NOMO-1 treated with dmso at 0.1 percent for 144 hours (cell line): ENCODE data around the gene SREK1IP1.

Experiments used
- DNase-seq: peaks from one replicate; lab custom pipeline; 2025; ENCODE audit not compliant: unreplicated experiment; lab: John Stamatoyannopoulos, UW

Gene SREK1IP1

GRCh38 chr5:64768358-64769312 is at the start of gene SREK1IP1, which contains the start of gene CWC27:
TSS of gene SREK1IP1 (minus strand) at chr5:64768691. CDS start at chr5:64768517, 174 bp downstream.
TSS of gene CWC27 (plus strand) at chr5:64768930. CDS start at chr5:64769147, 217 bp downstream.
- peak; percentile 77 for DNase-seq

GRCh38 chr5:64818245-64818644 is 49.8 kb upstream of the SREK1IP1 start:
- DNase-seq, result no peak

DNA sequence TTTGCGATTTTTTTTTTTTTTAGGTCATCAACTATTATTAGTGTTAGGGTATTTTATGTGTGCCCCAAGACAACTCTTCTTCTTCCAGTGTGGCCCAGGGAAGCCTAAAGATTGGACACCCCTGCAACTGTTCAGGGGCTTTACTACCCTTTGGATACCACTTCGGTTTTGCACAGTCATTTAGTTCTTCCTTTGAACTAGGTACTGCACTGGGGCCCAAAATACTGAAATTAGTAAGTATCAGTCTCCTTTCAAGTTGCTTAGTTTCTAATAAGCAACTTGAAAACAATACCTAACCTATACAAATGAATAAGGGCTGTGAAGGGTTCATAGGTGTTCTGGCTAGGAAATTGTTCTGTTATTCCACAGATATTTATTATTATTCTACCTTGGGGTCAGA is 45.6 kb upstream of the SREK1IP1 start:
- DNase-seq, result no peak

- peak; percentile 20 for DNase-seq
These were observed 42.7 kb upstream of the SREK1IP1 start for GRCh38 chr5:64811050-64811640.

DNA sequence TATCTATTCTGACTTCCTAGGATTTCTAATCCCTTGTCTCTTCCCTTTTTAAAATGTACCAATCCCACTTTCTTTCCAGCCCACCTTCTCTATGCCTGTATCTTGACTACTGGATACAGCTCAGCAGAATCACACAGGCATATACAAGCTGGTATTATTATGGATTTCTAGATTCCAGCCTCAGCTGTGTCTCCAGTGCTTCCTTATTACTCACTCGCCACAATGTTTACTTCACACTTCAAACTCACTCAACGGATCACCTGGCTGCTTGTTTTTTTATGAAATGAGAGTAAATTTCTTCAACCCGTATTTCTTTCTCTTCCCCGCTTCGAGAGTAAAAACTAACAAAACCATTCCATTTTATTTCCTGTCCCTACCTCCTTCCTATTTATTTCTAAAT is 39.0 kb upstream of the SREK1IP1 start:
- no peak for DNase-seq

DNA sequence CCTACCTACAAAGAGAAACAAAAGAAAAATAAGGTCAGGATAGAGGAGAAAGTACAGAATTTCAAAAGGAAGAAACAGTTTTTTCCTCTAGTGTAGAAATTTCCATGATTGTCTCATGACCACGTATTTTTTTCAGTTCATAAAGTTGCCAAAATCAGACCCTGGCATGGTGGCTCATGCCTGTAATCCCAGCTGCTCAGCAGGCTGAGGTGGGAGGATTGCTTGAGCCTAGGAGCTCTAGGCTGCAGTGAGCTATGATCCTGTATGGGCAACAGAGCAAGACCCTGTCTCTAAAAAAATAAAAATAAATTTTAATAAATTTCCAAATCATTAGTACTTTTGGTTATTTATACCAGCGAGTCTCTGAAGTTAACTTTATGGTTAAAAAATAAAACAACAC is 38.0 kb upstream of the SREK1IP1 start:
- DNase-seq, result no peak

GRCh38 chr5:64800926-64801325 is 32.4 kb upstream of the SREK1IP1 start:
- no peak for DNase-seq

DNA sequence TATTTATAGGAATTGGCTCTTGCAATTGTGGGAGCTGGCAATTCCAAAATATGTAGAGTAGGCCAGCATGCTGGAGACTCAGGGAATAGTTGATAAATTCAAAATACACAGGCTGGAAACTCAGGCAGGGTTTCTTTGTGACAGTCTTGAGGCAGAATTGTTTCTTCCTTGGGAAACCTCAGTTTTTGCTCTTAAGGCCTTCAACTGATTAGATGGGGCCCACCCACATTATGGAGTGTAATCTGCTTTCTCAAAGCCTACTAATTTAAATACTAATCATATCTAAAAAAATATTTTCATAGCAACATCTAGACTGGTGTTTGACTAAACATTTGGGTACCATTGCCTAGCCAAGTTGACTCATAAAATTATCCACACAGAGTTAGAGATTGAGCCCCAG is 27.8 kb upstream of the SREK1IP1 start:
- DNase-seq, result no peak

DNA sequence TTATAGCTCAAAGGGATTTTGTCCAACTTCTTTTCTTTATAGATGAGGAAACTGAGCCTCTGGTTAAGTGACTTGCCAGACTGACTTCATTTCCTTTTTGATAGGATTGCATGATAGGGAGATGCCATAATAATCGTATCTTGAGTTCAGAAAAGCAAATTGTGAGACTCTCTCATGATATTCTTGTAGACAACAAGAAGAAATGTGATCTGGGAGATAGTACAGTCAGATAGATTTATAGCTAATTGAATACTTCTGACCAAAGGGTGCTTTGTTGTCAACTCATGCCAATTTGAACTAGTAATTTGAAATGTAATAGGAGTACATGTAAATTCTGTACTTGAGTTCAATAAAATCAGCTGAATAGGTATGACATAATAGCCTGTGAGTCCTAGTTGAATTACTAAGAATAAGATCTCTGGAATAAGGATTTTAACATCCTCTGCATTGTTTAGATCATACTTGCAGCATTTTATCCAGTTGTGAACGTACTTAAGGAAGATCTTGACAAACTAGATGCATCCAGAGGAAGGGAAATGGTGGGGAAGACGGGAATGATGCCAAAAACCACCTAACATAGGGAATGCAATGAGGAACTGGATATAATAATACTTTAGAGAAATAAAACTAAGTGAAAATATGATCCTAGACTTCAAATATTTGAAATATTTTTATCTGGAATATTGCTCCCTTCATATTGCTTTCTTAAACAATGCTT is 25.7 kb upstream of the SREK1IP1 start:
- no peak for DNase-seq

DNA sequence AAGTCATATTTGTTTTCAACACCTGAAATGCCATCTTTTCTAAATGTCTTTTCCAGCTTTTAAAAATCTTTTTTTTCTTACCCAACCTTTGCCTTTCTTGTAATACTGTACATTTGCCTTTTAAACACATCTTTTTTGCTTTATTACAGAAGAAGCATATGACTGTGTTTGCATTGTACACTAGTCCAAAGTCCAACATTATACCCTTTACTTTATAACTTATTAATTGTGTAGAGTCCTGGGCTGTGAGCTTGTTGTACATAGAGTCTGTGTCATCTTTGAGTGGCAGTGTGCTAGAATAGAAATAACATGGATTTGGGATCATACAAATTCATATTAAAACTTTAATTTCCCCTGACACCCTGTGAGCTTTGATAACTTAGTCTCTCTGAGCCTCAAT is 24.0 kb upstream of the SREK1IP1 start:
- DNase-seq, result no peak

DNA sequence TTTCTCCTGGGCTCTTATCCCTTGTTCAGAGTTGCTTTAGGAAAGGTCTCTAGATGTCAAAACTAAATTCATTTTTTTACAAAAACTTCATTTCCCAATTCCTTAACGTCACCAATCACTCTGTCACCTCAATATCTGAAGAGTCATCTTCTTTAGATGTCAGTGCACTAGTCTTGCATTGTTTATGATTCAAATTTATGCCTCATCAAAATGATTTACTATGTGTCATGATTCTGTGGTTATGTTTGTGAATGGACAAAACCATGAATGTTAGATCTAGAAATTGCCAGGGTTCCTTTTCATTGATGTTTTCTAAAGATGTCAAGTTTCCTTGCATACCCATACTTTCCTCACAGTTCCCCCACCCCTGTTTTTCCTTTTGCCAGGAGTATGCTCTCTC is 21.7 kb upstream of the SREK1IP1 start:
- no peak for DNase-seq

DNA sequence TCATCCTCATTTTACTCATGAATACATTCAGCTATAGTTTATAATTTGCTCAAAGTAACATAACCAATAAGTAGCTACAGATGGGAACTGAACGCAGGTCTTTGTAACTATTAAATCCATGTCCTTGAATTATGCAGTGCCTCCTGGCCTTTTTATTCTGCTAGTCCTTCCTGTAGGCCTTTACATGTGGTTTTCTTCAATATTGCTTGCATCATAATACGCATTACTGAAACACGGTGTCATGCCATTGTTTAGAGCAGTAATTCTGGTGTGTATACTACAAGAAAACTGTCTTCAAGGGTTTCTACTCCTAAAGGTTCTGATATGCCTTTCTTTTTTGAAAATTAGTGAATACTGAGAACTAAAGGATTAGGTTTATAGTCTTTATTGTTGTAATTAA is 21.0 kb upstream of the SREK1IP1 start:
- no peak for DNase-seq

DNA sequence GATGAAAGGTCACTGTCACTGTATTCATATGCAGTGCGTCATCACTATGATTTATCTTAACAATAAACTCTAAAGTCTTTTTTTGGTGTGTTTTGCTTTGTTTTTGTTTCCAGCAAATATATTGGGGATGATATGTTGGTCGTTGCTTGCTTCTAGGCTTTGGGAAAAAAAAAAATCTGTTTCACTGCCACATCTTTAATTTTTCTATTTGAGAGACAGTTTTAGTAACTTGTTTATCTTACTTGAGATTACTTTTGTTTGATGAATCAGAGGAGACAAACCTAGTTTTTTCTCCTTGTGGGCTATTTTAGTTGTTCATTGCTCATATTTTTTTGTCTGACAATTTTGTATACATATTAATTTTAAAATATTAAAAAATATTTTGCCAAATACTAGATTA is 19.7 kb upstream of the SREK1IP1 start:
- no peak for DNase-seq

- DNase-seq, result no peak
These were observed 17.9 kb upstream of the SREK1IP1 start for GRCh38 chr5:64786372-64786771.

DNA sequence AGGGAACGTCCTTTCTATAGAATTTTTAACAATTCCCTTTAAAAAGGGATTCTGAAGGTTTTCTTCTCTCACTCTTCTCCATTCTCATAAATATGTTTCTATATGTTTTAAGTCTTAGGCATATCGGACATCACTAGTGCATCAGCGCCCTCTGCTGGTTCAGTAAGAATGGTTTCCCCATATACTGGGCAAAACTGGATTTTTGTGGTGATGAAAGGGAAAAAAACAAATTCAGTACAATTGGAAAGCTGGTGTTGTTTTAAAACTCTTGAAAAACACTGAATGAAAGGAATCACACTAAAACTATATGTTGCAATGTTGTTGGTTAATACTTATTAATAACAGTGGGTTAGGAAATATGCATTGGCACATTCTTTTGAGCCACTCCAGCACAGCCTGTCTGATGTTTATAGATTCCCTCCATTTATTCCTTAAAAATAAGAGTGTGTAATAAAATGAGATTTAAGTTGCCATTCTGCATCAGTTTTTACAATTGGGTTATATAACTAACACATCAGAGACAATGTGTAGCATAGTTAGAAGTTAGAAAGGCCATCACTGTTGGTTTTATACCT is 16.0 kb upstream of the SREK1IP1 start:
- DNase-seq, result peak; percentile 29

DNA sequence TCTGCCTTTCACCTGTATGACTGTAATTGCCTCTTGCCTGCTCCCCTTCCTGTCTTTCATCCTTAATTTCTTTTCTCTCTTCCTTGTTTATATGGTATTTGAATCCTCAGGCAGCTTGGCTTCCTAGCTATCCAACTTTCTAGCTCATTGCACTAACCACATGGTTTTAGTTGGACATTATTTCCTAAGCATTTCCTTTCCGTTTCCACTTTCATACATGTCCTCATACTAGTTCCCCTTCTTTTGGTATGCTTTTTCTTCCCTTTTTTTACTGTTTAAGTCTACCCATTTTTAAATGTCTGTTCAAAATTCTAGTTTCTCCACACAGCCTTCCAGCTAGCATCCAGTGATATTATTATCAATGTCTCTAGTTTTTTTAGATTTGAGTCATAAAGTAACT is 6.8 kb upstream of the SREK1IP1 start:
- peak; percentile 41 for DNase-seq

GRCh38 chr5:64773533-64773932 is 5.0 kb upstream of the SREK1IP1 start:
- no peak for DNase-seq

GRCh38 chr5:64771736-64772135 is 3.2 kb upstream of the SREK1IP1 start:
- no peak for DNase-seq

- DNase-seq, result no peak
These were observed 1.4 kb upstream of the SREK1IP1 start for GRCh38 chr5:64769855-64770254.

DNA sequence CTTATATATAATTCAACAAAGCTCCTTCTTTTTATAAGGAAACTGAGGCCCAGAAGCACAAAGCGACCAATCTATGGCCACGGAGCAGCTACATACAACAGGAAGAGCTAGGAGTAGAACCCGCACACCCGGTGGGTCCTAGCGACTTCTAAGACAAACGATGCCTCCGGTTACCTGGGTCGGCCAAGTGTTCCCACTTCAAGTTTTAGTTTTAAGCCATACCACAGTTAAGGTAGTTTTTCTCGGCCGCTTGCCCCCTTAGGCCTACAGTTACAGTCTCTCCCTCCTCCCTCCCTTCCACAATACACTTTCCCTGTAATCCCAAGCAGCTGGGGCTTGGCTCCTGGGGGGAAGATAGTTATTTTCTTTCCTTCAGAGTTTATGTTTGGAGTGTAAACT is 533 bp downstream of the SREK1IP1 start:
- DNase-seq, result no peak

DNA sequence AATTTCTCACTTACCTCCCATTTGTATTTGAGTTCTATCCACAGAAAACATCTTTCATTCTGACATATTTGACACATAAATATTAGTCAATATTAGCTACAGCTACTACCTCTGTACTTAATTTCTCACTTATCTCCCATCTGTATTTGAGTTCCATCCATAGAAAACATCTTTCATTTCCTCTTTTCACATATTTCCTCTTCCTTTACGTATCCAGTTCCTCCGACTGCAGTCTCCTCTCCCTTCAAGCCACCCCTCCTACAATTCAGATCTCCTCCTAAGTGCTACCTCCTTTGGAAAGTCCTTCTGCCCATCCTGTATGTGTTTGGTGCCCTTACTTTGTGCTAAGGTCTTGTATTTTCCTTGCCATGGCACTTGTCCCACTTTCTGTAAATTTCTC is 1.6 kb downstream of the SREK1IP1 start:
- no peak for DNase-seq
